ENCODE results near the gene RSU1. TPM values are rescaled to one million over a fixed set of nuclear protein-coding genes. Genes with fewer than 3 reads are reported as not detected.

Gene RSU1
- total RNA-seq, 1 experiment from 2014 or later: 64.9 TPM

- no peaks in the 10 kb centered on the region for H3K36me3 ChIP-seq (replicated peaks; ENCODE audit: control insufficient read depth, insufficient read depth, low read length)
- no peaks in the 10 kb centered on the region for H3K27me3 ChIP-seq (ENCODE audit: control insufficient read depth, insufficient read depth, low read length)
- no peak overlapping the region for H3K4me3 ChIP-seq (ENCODE audit: insufficient read depth, low read depth, low read length)
- no peak for DNase-seq
Measured at GRCh38 chr10:16626697-16627096, 190.5 kb downstream of the RSU1 start.

GRCh38 chr10:16612981-16613355, 204.3 kb downstream of the RSU1 start:
- DNase-seq: no peak
- no peaks in the 10 kb centered on the region for H3K27me3 ChIP-seq (ENCODE audit: control insufficient read depth, insufficient read depth, low read length)

GRCh38 chr10:16612115-16612980, 204.9 kb downstream of the RSU1 start:
- peak; percentile 54 for DNase-seq
- H3K27me3 ChIP-seq (ENCODE audit: control insufficient read depth, insufficient read depth, low read length): no peaks in the 10 kb centered on the region
- no peak overlapping the region for H3K4me3 ChIP-seq (ENCODE audit: insufficient read depth, low read depth, low read length)
- no peaks in the 10 kb centered on the region for H3K36me3 ChIP-seq (replicated peaks; ENCODE audit: control insufficient read depth, insufficient read depth, low read length)

More at GRCh38 chr10:16612981-16613355, 204.3 kb downstream of the RSU1 start:
- Histone ChIP-seq H3K36me3 (replicated peaks; ENCODE audit: control insufficient read depth, insufficient read depth, low read length) (no peaks in the 10 kb centered on the region), H3K4me3 (ENCODE audit: insufficient read depth, low read depth, low read length) (no peak overlapping the region)

- Histone ChIP-seq H3K4me3 (ENCODE audit: insufficient read depth, low read depth, low read length) (no peak overlapping the region), H3K36me3 (replicated peaks; ENCODE audit: control insufficient read depth, insufficient read depth, low read length) (no peaks in the 10 kb centered on the region), H3K27me3 (ENCODE audit: control insufficient read depth, insufficient read depth, low read length) (no peaks in the 10 kb centered on the region)
- DNase-seq: no peak
Measured at GRCh38 chr10:16611037-16611436, 206.2 kb downstream of the RSU1 start.

- H3K27me3 ChIP-seq (ENCODE audit: control insufficient read depth, insufficient read depth, low read length): no peaks in the 10 kb centered on the region
- DNase-seq: no peak
- no peak overlapping the region for H3K4me3 ChIP-seq (ENCODE audit: insufficient read depth, low read depth, low read length)
- H3K36me3 ChIP-seq (replicated peaks; ENCODE audit: control insufficient read depth, insufficient read depth, low read length): no peaks in the 10 kb centered on the region
Measured at GRCh38 chr10:16609211-16609610, 208.0 kb downstream of the RSU1 start.

GRCh38 chr10:16606923-16607322, 210.3 kb downstream of the RSU1 start:
- no peaks in the 10 kb centered on the region for H3K27me3 ChIP-seq (ENCODE audit: control insufficient read depth, insufficient read depth, low read length)
- DNase-seq: no peak
- no peak overlapping the region for H3K4me3 ChIP-seq (ENCODE audit: insufficient read depth, low read depth, low read length)
- H3K36me3 ChIP-seq (replicated peaks; ENCODE audit: control insufficient read depth, insufficient read depth, low read length): no peaks in the 10 kb centered on the region

GRCh38 chr10:16606421-16606820, 210.8 kb downstream of the RSU1 start:
- H3K4me3 ChIP-seq (ENCODE audit: insufficient read depth, low read depth, low read length): no peak overlapping the region
- DNase-seq: no peak
- H3K36me3 ChIP-seq (replicated peaks; ENCODE audit: control insufficient read depth, insufficient read depth, low read length): no peaks in the 10 kb centered on the region
- H3K27me3 ChIP-seq (ENCODE audit: control insufficient read depth, insufficient read depth, low read length): no peaks in the 10 kb centered on the region

- no peaks in the 10 kb centered on the region for H3K27me3 ChIP-seq (ENCODE audit: control insufficient read depth, insufficient read depth, low read length)
- no peak overlapping the region for H3K4me3 ChIP-seq (ENCODE audit: insufficient read depth, low read depth, low read length)
- no peak for DNase-seq
- no peaks in the 10 kb centered on the region for H3K36me3 ChIP-seq (replicated peaks; ENCODE audit: control insufficient read depth, insufficient read depth, low read length)
Measured at GRCh38 chr10:16603308-16603707, 213.9 kb downstream of the RSU1 start.

- no peaks in the 10 kb centered on the region for H3K36me3 ChIP-seq (replicated peaks; ENCODE audit: control insufficient read depth, insufficient read depth, low read length)
- no peak overlapping the region for H3K4me3 ChIP-seq (ENCODE audit: insufficient read depth, low read depth, low read length)
- DNase-seq: no peak
- no peaks in the 10 kb centered on the region for H3K27me3 ChIP-seq (ENCODE audit: control insufficient read depth, insufficient read depth, low read length)
Measured at GRCh38 chr10:16602104-16602775, 215.0 kb downstream of the RSU1 start.

- H3K36me3 ChIP-seq (replicated peaks; ENCODE audit: control insufficient read depth, insufficient read depth, low read length): no peaks in the 10 kb centered on the region
- no peak for DNase-seq
- no peaks in the 10 kb centered on the region for H3K27me3 ChIP-seq (ENCODE audit: control insufficient read depth, insufficient read depth, low read length)
- no peak overlapping the region for H3K4me3 ChIP-seq (ENCODE audit: insufficient read depth, low read depth, low read length)
Measured at GRCh38 chr10:16599662-16600061, 217.6 kb downstream of the RSU1 start.

- H3K27me3 ChIP-seq (ENCODE audit: control insufficient read depth, insufficient read depth, low read length): no peaks in the 10 kb centered on the region
- no peak for DNase-seq
- H3K4me3 ChIP-seq (ENCODE audit: insufficient read depth, low read depth, low read length): no peak overlapping the region
- H3K36me3 ChIP-seq (replicated peaks; ENCODE audit: control insufficient read depth, insufficient read depth, low read length): no peaks in the 10 kb centered on the region
Measured at GRCh38 chr10:16597656-16598055, 219.6 kb downstream of the RSU1 start.

GRCh38 chr10:16592378-16592777, 224.8 kb downstream of the RSU1 start:
- Histone ChIP-seq H3K36me3 (replicated peaks; ENCODE audit: control insufficient read depth, insufficient read depth, low read length) (no peaks in the 10 kb centered on the region), H3K4me3 (ENCODE audit: insufficient read depth, low read depth, low read length) (no peak overlapping the region), H3K27me3 (ENCODE audit: control insufficient read depth, insufficient read depth, low read length) (no peaks in the 10 kb centered on the region)
- no peak for DNase-seq

- Histone ChIP-seq H3K27me3 (ENCODE audit: control insufficient read depth, insufficient read depth, low read length) (no peaks in the 10 kb centered on the region), H3K36me3 (replicated peaks; ENCODE audit: control insufficient read depth, insufficient read depth, low read length) (no peaks in the 10 kb centered on the region), H3K4me3 (ENCODE audit: insufficient read depth, low read depth, low read length) (no peak overlapping the region)
- no peak for DNase-seq
Measured at GRCh38 chr10:16586358-16587138, 230.7 kb downstream of the RSU1 start.

- Histone ChIP-seq H3K27me3 (ENCODE audit: control insufficient read depth, insufficient read depth, low read length) (no peaks in the 10 kb centered on the region), H3K4me3 (ENCODE audit: insufficient read depth, low read depth, low read length) (no peak overlapping the region), H3K36me3 (replicated peaks; ENCODE audit: control insufficient read depth, insufficient read depth, low read length) (no peaks in the 10 kb centered on the region)
- no peak for DNase-seq
Measured at GRCh38 chr10:16585103-16585502, 232.1 kb downstream of the RSU1 start.

- H3K4me3 ChIP-seq (ENCODE audit: insufficient read depth, low read depth, low read length): no peak overlapping the region
- H3K27me3 ChIP-seq (ENCODE audit: control insufficient read depth, insufficient read depth, low read length): no peaks in the 10 kb centered on the region
- no peaks in the 10 kb centered on the region for H3K36me3 ChIP-seq (replicated peaks; ENCODE audit: control insufficient read depth, insufficient read depth, low read length)
- no peak for DNase-seq
Measured at GRCh38 chr10:16583382-16583781, 233.8 kb downstream of the RSU1 start.
